Retinal pigment epithelial cell (primary cell): ENCODE data around the gene ZNF580.

Experiments
- DNase-seq: peaks from one replicate; pipeline ENCODE4 v3.0.0-alpha.2; 2010; ENCODE audit warnings: low read depth
- H3K4me3 ChIP-seq: 2 replicates; pipeline ENCODE4 v1.5.1; 2011; ENCODE audit warnings: mild to moderate bottlenecking, low read length, control low read depth, moderate library complexity
- CTCF ChIP-seq: conservative IDR thresholded peaks from 2 replicates; pipeline ENCODE4 v1.5.1; 2011; ENCODE audit warnings: low read depth, low read length, control low read depth, inconsistent platforms

Gene ZNF580

DNA sequence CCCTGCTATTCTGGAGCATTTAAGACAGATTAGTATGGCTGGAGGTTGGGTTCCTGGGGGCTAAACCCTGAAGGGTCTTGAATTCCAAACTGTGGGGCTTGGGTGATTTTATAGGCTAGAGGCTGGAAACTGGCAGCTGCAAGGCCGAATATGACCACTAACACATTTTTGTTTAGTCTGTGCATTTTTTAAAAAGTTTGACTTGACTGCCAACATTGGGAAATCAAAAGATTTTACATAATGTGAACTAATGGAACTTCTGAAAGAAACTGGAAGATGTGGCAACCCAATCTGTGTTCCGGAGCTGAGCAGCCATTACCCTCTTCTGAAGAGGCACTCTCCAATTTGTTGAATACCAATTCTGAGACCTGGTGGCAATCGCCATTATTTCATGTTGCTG lies 21.5 kb upstream of the ZNF580 start:
- no peak for TF ChIP-seq CTCF
- H3K4me3 ChIP-seq, result no peak overlapping the region
- no peak for DNase-seq

GRCh38 chr19:55620410-55621204 lies 20.2 kb upstream of the ZNF580 start:
- TF ChIP-seq CTCF, result no peak
- H3K4me3 ChIP-seq, result no peak overlapping the region
- DNase-seq, result no peak

- TF ChIP-seq CTCF, result no peak
- H3K4me3 ChIP-seq, result no peak overlapping the region
Observed at GRCh38 chr19:55621205-55621672, 19.6 kb upstream of the ZNF580 start.

GRCh38 chr19:55621673-55622231 lies 19.1 kb upstream of the ZNF580 start:
- TF ChIP-seq CTCF, result no peak
- H3K4me3 ChIP-seq, result no peak overlapping the region
- DNase-seq, result no peak

More at GRCh38 chr19:55621205-55621672, 19.6 kb upstream of the ZNF580 start:
- no peak for DNase-seq

DNA sequence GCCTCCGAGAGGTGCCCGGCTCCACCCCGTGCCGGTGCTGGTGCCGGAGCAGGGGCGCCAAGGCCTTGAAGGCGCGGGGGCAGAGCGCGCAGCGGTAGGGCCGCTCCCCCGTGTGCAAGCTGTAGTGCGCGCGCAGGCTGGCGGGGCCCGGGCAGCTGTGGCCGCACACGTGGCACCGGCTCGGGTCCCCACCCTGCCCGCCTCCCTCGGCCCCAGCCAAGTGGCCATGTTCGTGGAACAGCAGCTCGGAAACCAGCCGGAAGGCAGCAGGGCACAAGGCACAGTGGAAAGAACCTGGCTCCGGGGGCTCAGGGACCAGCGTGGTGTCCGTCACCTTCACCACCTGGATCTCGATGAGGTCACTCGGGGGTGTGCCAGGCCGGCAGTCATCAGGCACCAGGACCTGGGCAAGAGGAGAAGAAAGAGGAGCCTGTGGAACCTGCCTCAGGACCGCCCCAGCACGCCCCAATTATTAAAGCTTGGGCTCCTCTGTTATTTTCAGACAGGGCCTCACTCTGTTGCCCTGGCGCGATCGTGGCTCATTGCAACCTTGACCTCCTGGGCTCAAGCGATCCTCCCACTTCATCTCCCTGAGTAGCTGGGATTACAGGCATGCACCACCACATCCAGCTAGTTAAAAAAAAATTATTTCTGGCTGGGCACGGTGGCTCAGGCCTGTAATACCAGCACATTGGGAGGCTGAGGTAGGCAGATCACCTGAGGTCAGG lies 18.4 kb upstream of the ZNF580 start:
- TF ChIP-seq CTCF, result no peak
- no peak overlapping the region for H3K4me3 ChIP-seq

DNA sequence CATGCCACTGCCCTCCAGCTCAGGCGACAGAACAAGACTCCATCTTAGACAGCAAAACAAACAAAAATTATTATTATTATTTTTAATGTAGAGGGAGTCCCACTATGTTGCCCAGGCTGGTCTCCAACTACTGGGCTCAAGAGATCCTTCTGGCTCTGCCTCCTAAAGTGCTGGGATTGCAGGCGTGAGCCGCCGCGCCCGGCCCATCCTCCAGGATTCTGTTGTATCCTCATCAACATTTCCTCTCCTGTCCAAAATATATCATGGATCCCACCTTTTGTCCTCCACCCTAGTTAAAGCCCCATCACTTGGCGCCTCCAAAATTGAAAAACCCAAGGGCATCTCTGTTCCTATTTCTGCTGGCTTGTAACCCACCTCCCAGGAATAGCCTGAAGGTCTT lies 17.7 kb upstream of the ZNF580 start:
- no peak for DNase-seq
- TF ChIP-seq CTCF, result no peak
- no peak overlapping the region for H3K4me3 ChIP-seq

More for the DNA sequence above, 18.4 kb upstream of the ZNF580 start:
- no peak for DNase-seq
